ENCODE data around the gene ADAD2.

The ADAD2 gene

DNA sequence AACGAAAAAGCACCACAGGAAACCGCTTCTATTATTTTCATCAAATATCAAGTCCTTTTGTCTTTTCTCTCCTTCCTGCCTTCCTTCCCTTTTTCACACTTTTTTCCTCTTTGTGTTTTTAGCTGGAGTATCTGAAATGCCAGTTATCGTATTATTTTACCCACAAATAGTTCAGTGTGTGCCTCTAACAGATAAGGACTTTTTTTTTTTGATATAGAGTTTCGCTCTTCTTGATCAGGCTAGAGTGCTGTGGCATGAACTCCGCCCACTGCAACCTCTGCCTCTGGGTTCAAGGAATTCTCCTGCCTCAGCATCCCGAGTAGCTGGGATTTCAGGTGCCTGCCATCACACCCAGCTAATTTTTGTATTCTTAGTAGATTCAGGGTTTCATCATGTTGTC is 35.2 kb upstream of the ADAD2 start:
- H3K4me2 ChIP-seq = no peak overlapping the region
- no peak overlapping the region for H3K9ac ChIP-seq
- TF ChIP-seq, protein P1, sequence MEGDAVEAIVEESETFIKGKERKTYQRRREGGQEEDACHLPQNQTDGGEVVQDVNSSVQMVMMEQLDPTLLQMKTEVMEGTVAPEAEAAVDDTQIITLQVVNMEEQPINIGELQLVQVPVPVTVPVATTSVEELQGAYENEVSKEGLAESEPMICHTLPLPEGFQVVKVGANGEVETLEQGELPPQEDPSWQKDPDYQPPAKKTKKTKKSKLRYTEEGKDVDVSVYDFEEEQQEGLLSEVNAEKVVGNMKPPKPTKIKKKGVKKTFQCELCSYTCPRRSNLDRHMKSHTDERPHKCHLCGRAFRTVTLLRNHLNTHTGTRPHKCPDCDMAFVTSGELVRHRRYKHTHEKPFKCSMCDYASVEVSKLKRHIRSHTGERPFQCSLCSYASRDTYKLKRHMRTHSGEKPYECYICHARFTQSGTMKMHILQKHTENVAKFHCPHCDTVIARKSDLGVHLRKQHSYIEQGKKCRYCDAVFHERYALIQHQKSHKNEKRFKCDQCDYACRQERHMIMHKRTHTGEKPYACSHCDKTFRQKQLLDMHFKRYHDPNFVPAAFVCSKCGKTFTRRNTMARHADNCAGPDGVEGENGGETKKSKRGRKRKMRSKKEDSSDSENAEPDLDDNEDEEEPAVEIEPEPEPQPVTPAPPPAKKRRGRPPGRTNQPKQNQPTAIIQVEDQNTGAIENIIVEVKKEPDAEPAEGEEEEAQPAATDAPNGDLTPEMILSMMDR (conservative IDR thresholded peaks at IDR 0.05; ENCODE audit: low read depth, low read length) = no peak
- H3K79me2 ChIP-seq (ENCODE audit: insufficient read depth, low read depth) = no peaks in the 10 kb centered on the region
- no peaks in the 10 kb centered on the region for H3K27me3 ChIP-seq (ENCODE audit: insufficient read depth, low read depth)
- H3K27ac ChIP-seq = no peak overlapping the region
- H4K20me1 ChIP-seq (ENCODE audit: insufficient read depth) = no peaks in the 10 kb centered on the region
- H3K4me1 ChIP-seq (ENCODE audit: low read depth, poor library complexity, severe bottlenecking) = no peaks in the 10 kb centered on the region
- no peak overlapping the region for H3K4me3 ChIP-seq (IDR thresholded peaks at IDR 0.05; ENCODE audit: insufficient read depth, low read depth, low read length)
- no peaks in the 10 kb centered on the region for H3K36me3 ChIP-seq (ENCODE audit: insufficient read depth)
- no peak overlapping the region for H2AFZ ChIP-seq (ENCODE audit: low read depth)

DNA sequence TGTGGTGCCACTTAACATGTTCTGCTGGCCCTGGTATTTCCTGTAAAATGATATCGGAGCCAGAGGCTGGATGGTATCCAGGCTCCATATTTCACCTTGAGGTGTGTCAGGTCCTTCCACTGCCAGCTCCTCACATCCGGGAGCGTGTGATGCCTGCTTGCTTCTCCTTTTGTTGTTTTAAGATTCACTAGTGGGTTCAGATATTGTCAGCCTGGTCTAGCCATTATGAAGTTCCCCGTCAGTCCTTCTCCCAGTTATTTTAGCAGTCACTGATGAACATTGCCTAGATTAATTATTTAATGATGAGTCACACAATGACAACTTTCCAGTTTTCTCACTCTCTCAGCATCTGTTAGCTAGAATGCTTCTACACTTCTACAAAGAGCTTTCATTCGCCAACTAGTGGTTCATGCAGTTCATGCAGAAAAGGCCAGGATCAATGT is 34.6 kb upstream of the ADAD2 start:
- H3K36me3 ChIP-seq (ENCODE audit: insufficient read depth) = no peaks in the 10 kb centered on the region
- TF ChIP-seq, protein P1 (conservative IDR thresholded peaks at IDR 0.05; ENCODE audit: low read depth, low read length) = no peak
- H2AFZ ChIP-seq (ENCODE audit: low read depth) = no peak overlapping the region
- H3K4me1 ChIP-seq (ENCODE audit: low read depth, poor library complexity, severe bottlenecking) = no peaks in the 10 kb centered on the region
- H3K27me3 ChIP-seq (ENCODE audit: insufficient read depth, low read depth) = no peaks in the 10 kb centered on the region
- no peaks in the 10 kb centered on the region for H4K20me1 ChIP-seq (ENCODE audit: insufficient read depth)
- no peak overlapping the region for H3K4me2 ChIP-seq
- no peak overlapping the region for H3K9ac ChIP-seq
- no peak overlapping the region for H3K4me3 ChIP-seq (IDR thresholded peaks at IDR 0.05; ENCODE audit: insufficient read depth, low read depth, low read length)
- no peaks in the 10 kb centered on the region for H3K79me2 ChIP-seq (ENCODE audit: insufficient read depth, low read depth)
- no peak overlapping the region for H3K27ac ChIP-seq

DNA sequence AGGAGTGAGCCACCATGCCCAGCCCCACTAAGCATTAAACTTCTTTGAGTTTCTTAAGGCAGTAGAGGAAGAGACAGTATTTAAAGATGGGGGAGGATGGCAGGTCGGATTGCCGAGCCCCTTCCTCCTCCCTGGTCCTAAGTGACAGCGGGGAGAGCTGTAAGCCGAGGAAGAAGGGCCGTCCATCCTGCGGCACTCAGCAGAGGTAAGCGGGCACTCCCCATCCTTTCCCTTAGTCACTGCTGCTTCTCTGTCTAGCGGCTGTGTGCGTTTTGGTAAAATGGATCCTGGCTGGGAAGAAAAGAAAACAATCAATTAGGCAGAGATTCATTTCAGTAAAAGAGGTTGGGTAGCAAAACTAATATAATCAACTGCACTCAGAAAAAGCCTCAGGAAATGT is 31.9 kb upstream of the ADAD2 start:
- Histone ChIP-seq H2AFZ (ENCODE audit: low read depth) (no peak overlapping the region), H3K4me1 (ENCODE audit: low read depth, poor library complexity, severe bottlenecking) (no peaks in the 10 kb centered on the region)

DNA sequence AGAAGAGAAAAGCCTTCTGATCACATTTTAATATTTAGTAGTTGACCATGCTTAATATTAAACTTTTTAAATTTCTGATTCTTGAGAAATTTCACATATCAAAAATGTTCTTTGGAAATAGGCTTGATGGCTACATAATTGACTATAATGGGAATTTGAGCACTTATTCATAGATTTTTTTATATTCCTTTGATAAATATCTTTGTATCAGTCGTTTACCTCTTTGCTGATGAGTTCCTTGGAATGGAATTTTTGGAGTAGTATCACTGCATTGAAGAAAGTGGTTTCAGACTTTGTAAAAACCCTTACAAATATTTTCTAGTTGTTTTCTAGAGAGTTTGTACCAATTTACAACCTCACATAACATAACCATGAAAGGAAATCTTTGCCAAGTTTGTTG is 31.2 kb upstream of the ADAD2 start:
- no peak overlapping the region for H3K4me3 ChIP-seq (IDR thresholded peaks at IDR 0.05; ENCODE audit: insufficient read depth, low read depth, low read length)
- no peak overlapping the region for H3K9ac ChIP-seq
- no peak overlapping the region for H3K4me2 ChIP-seq
- TF ChIP-seq, protein P1 (conservative IDR thresholded peaks at IDR 0.05; ENCODE audit: low read depth, low read length) = no peak
- H3K36me3 ChIP-seq (ENCODE audit: insufficient read depth) = no peaks in the 10 kb centered on the region
- H3K27me3 ChIP-seq (ENCODE audit: insufficient read depth, low read depth) = no peaks in the 10 kb centered on the region; the same call in 1 of the 2 replicates
- H3K4me1 ChIP-seq (ENCODE audit: low read depth, poor library complexity, severe bottlenecking) = no peaks in the 10 kb centered on the region
- no peak overlapping the region for H2AFZ ChIP-seq (ENCODE audit: low read depth)
- H3K27ac ChIP-seq = no peak overlapping the region
- no peaks in the 10 kb centered on the region for H4K20me1 ChIP-seq (ENCODE audit: insufficient read depth)
- H3K79me2 ChIP-seq (ENCODE audit: insufficient read depth, low read depth) = no peaks in the 10 kb centered on the region

More for the DNA sequence above, 31.9 kb upstream of the ADAD2 start:
- Histone ChIP-seq H3K4me3 (IDR thresholded peaks at IDR 0.05; ENCODE audit: insufficient read depth, low read depth, low read length) (no peak overlapping the region), H3K27ac (no peak overlapping the region), H3K36me3 (ENCODE audit: insufficient read depth) (no peaks in the 10 kb centered on the region), H4K20me1 (ENCODE audit: insufficient read depth) (no peaks in the 10 kb centered on the region), H3K4me2 (no peak overlapping the region), H3K9ac (no peak overlapping the region), H3K79me2 (ENCODE audit: insufficient read depth, low read depth) (no peaks in the 10 kb centered on the region), H3K27me3 (ENCODE audit: insufficient read depth, low read depth) (no peaks in the 10 kb centered on the region; the same call in 1 of the 2 replicates)
- TF ChIP-seq, protein P1 (conservative IDR thresholded peaks at IDR 0.05; ENCODE audit: low read depth, low read length) = no peak
